GM10248 (cell line): ENCODE data around the gene CTIF.

Source experiments
- CTCF ChIA-PET: fragments of 300-600 bp; sonication (Branson Sonifier 250); formaldehyde crosslinking; extraction: SDS; loops from one replicate; lab custom pipeline; 2021; ENCODE audit warnings: antibody characterized with exemption; lab: Yijun Ruan, JAX
- POLR2A ChIA-PET: fragments of 350-650 bp; sonication (Branson Sonifier 250); formaldehyde crosslinking; extraction: SDS; loops from one replicate; lab custom pipeline; 2020; ENCODE audit warnings: antibody characterized with exemption; lab: Yijun Ruan, JAX
- DNase-seq: peaks from one replicate; pipeline ENCODE4 v3.0.0; 2012; ENCODE audit errors: extremely low spot score
- CTCF ChIP-seq: IDR thresholded peaks from 2 replicates; pipeline ENCODE4 v1.5.1; 2012; ENCODE audit warnings: mild to moderate bottlenecking, low read depth; ENCODE audit errors: extremely low read depth, missing control alignments, control extremely low read depth

CTIF gene

DNA sequence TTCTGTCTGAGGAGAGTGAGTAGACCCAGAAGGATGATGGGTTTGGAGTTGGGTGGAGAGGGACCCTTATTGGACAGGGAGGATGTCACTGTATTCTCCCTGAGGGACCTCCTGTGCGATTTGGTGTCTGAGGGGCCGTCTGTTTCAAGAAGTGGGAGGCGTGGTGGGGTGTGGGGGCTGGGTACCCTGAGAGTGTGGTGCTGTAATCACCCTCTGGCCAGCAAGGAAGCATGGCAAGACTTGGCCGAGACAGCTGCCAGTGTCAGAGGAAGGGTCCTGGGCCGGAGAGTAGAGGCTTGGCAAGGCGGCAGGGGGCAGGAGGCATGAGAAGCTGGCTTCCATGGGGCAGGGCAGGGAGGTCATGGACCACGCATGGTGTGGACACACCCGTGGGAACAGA is 43.1 kb downstream of the CTIF start:
- no peak for DNase-seq
- ChIA-PET POLR2A (no interaction called here), CTCF (interaction anchor here (1.4 kb wide), 1 partner anchor 9 kb away, joined by 3 read pairs; no protein-coding TSS in a partner anchor)
- no peak for TF ChIP-seq CTCF

DNA sequence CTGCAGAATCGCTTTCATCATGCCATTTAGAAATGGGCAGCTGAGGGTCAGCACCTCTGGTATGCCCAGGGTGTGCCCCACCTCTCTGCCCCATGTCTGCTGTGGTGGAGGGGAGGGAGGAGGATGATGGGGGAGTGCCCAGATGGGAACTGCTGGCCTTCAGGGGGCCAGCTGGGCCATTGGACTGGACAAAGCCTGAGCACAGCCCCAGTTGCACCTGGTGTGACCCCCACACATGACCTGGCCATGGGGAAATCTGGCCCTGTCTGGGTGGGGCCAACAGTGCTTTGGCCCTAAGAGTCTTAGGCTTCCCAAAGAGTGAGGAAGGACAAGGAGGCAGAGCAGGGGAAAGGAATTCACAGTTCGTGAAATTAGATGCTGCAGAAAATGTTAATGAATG is 44.1 kb downstream of the CTIF start:
- no peak for DNase-seq
- ChIA-PET POLR2A (no interaction called here), CTCF (no interaction called here)
- TF ChIP-seq CTCF, result no peak

DNA sequence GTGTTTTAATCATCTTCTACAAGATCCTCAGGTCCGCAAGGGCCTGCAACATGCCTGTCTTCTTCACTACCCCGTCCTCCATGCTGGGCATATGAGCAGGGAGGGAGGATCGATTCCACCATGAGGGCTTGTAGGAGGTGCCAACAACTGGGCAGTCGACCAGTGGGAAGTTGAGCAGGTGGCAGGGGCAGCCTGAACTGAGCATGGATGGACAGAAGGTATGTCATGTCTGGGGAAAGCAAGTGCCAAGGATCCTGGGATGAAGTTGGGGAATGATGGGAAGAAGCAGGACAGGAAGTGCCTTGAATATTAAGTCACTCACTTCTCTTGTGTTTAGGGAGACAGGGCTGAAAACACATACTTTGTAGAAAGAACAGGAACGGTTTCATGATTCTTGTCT is 44.7 kb downstream of the CTIF start:
- CTCF ChIA-PET, result no interaction called here
- TF ChIP-seq CTCF, result no peak
- no peak for DNase-seq
- POLR2A ChIA-PET, result no interaction called here

DNA sequence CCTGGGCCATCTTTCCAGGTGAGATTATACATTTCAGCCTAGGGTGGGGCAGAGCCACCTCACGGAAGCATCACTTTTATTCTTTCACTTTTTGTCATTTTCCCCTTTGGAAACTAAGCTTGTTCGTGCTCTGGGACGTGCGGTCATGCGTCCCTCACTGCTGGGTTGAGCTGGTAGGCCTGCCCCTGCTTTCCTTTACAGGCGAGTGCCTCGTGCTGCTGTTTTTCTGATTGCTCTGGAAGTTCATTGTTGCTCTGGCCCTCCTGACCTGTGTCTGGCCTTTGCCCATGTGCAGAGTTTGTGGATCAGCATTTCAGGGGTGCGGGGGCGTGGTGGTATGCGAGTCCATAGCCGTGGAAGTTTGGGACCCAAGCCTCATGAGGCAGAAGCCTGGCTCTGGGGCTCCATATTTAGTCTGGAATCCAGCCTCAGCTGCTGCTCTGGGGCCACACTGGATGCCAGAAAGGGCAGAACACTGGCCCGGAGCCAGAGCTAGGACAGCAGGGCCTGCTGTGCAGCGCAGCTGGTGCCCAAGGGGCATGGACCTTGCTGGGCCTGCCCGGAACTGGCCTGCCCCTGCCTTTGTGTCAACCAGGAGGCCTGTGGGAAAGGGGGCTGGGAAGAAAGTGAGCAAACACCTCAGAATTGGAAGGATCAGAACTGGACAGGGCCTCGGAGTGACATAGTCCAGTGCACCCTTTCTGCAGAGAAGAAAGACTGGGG is 51.1 kb downstream of the CTIF start:
- no peak for DNase-seq
- POLR2A ChIA-PET, result no interaction called here
- no peak for TF ChIP-seq CTCF
- CTCF ChIA-PET, result no interaction called here

- POLR2A ChIA-PET, result interaction anchor here (0.7 kb wide), 1 partner anchor 11 kb away, joined by 8 read pairs; no protein-coding TSS in a partner anchor
- no peak for DNase-seq
- TF ChIP-seq CTCF, result no peak
- CTCF ChIA-PET, result interaction anchor here (0.8 kb wide), 1 partner anchor 16 kb away, joined by 3 read pairs; no protein-coding TSS in a partner anchor
These were observed 51.8 kb downstream of the CTIF start for GRCh38 chr18:48590678-48591077.

GRCh38 chr18:48592540-48593171 is 53.8 kb downstream of the CTIF start:
- CTCF ChIA-PET, result interaction anchor here (1.6 kb wide), 1 partner anchor 117 kb away, joined by 3 read pairs; no protein-coding TSS in a partner anchor
- TF ChIP-seq CTCF, result no peak
- no peak for DNase-seq
- POLR2A ChIA-PET, result no interaction called here
